Vagina (tissue), 2 donors: ENCODE data around the gene PWWP2B.

Experiments
- CTCF ChIP-seq, 3 experiments: fragments of 450-650 bp in 2 of 3; fragments of 200-600 bp in 1 of 3; sonication (generic) in 1 of 3; IDR thresholded peaks; one replicate each; pipeline ENCODE4 v1.5.1; 2017 to 2019; ENCODE audit warnings: antibody characterized with exemption in 3 of 3, mild to moderate bottlenecking in 2 of 3, moderate library complexity in 2 of 3
- POLR2A ChIP-seq, 2 donors: fragments of 450-650 bp; IDR thresholded peaks; one replicate each; pipeline ENCODE4 v1.6.1; 2017; ENCODE audit warnings: antibody characterized with exemption in 2 of 2, mild to moderate bottlenecking in 2 of 2, moderate library complexity in 2 of 2
- POLR2AphosphoS5 ChIP-seq, 2 donors: sonication (generic); formaldehyde crosslinking; IDR thresholded peaks; one replicate each; pipeline ENCODE4 v1.9.0; 2017; ENCODE audit warnings: antibody characterized with exemption in 2 of 2, mild to moderate bottlenecking in 2 of 2, low read depth in 1 of 2; ENCODE audit not compliant: insufficient read depth in 1 of 2

GRCh38 chr10:132398566-132398991, 1.6 kb downstream of the PWWP2B start:
- TF ChIP-seq CTCF (IDR thresholded peaks at IDR 0.05) (no peak), POLR2AphosphoS5 (IDR thresholded peaks at IDR 0.05; ENCODE audit: insufficient read depth in 1 of 2, low read depth in 1 of 2) (no peak), POLR2A (IDR thresholded peaks at IDR 0.05) (no peak)
